Suprapubic skin (tissue), 4 donors: ENCODE results near the gene CFAP20DC.

Source experiments
- CTCF ChIP-seq, 2 donors: fragments of 200-600 bp in 1 of 2; fragments of 450-650 bp in 1 of 2; sonication (generic) in 1 of 2; IDR thresholded peaks; one replicate each; pipeline ENCODE4 v1.5.1; 2016 to 2019; ENCODE audit warnings: antibody characterized with exemption in 2 of 2, mild to moderate bottlenecking in 1 of 2, moderate library complexity in 1 of 2
- EP300 ChIP-seq: sonication (generic); formaldehyde crosslinking; IDR thresholded peaks from one replicate; pipeline ENCODE4 v1.6.1; 2017; ENCODE audit warnings: antibody characterized with exemption
- POLR2A ChIP-seq, 2 donors: fragments of 450-650 bp; IDR thresholded peaks; one replicate each; pipeline ENCODE4 v1.6.1; 2017; ENCODE audit warnings: antibody characterized with exemption in 2 of 2, mild to moderate bottlenecking in 2 of 2, moderate library complexity in 2 of 2
- POLR2AphosphoS5 ChIP-seq, 3 donors: sonication (generic); formaldehyde crosslinking; IDR thresholded peaks; one replicate each; pipeline ENCODE4 v1.6.1; 2017; ENCODE audit warnings: antibody characterized with exemption in 3 of 3

- no peak for TF ChIP-seq CTCF (IDR thresholded peaks at IDR 0.05)
- no peak for TF ChIP-seq POLR2A (IDR thresholded peaks at IDR 0.05)
- no peak for TF ChIP-seq EP300
- no peak for TF ChIP-seq POLR2AphosphoS5 (IDR thresholded peaks at IDR 0.05)
Observed at GRCh38 chr3:58999774-59000160, 50.1 kb downstream of the CFAP20DC start.
